ENCODE data around the gene PDIA5. TPM values are rescaled to one million over a fixed set of nuclear protein-coding genes. Genes with fewer than 3 reads are reported as not detected.

The PDIA5 gene
- total and polyA plus RNA-seq, 2 of the 4 experiments (the other 2 are of a cell fraction) = 19.4 to 42.0 TPM

DNA sequence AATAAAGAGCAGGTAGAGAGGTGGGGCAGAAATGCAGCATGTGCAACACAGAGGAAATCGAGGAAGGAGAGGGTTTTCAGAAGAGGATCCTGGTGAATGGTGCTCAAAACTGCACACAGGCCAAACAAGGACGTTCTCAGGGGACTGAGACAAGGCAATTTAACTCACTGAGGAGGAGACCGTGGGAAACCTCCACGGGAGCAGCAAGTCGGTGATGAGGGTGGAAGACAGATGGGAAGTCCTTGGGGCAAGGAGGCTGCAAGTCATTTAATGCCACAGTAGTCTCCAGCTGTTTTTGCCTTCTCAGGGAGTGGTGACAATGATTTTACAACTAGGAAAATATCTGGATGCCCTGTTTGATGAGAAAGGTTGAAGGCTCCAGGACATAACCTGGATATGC is 11.5 kb upstream of the PDIA5 start:
- no peak overlapping the region for H3K4me3 ChIP-seq (ENCODE audit: insufficient read depth, low read depth, low read length)
- no peak overlapping the region for H2BK5ac ChIP-seq (ENCODE audit: low read depth, low read length, poor library complexity, severe bottlenecking)
- H4K5ac ChIP-seq (ENCODE audit: low read depth, low read length) = no peak overlapping the region
- no peak overlapping the region for H4K8ac ChIP-seq (ENCODE audit: low read depth in 2 of 2, low read length in 2 of 2)
- H3K9me1 ChIP-seq (ENCODE audit: insufficient read depth, low read length) = peaks cover 3% of the 10 kb centered on the region; the same call in 1 of the 2 replicates
- no peak overlapping the region for H2BK15ac ChIP-seq (ENCODE audit: low read depth, low read length)
- H2AFZ ChIP-seq (replicated peaks; ENCODE audit: low read length, poor library complexity) = no peak overlapping the region
- dilution Hi-C loops (cut with HindIII; ENCODE audit: low sequenced_read_pairs, unreplicated experiment) = no loop called here
- no peaks in the 10 kb centered on the region for H4K20me1 ChIP-seq (ENCODE audit: insufficient read depth, low read length)
- ChIA-PET CTCF (interaction anchor here (1.6 kb wide), 1 partner anchor 10 kb away, joined by 3 read pairs; no protein-coding TSS in a partner anchor), POLR2A (ENCODE audit: unreplicated experiment) (no interaction called here)
- no peak overlapping the region for H3K4me2 ChIP-seq (ENCODE audit: low read depth, low read length)
- no peaks in the 10 kb centered on the region for H3K9me3 ChIP-seq (ENCODE audit: control insufficient read depth, insufficient read depth, low read length)
- H3K14ac ChIP-seq (replicated peaks; ENCODE audit: low read depth, low read length) = no peak overlapping the region
- no peak overlapping the region for H2BK20ac ChIP-seq (ENCODE audit: low read depth, low read length)
- no peaks in the 10 kb centered on the region for H3K4me1 ChIP-seq (ENCODE audit: control insufficient read depth, insufficient read depth, low read length)
- H3K56ac ChIP-seq (ENCODE audit: extremely low read depth, insufficient read depth, low read length) = no peak overlapping the region
- no peaks in the 10 kb centered on the region for H3K79me1 ChIP-seq (ENCODE audit: low read depth in 1 of 2, low read length in 2 of 2)
- H4K91ac ChIP-seq (ENCODE audit: insufficient read depth, low read depth, low read length) = no peak overlapping the region
- no peaks in the 10 kb centered on the region for H3K36me3 ChIP-seq (ENCODE audit: control insufficient read depth, insufficient read depth, low read length)
- TF ChIP-seq SMC3 (IDR thresholded peaks at IDR 0.05; ENCODE audit: low read depth, low read length) (no peak), RAD21 (IDR thresholded peaks at IDR 0.05; ENCODE audit: low read length) (no peak), MXI1 (IDR thresholded peaks at IDR 0.05; ENCODE audit: borderline replicate concordance, low read depth, low read length) (no peak), POLR2A (IDR thresholded peaks at IDR 0.05; ENCODE audit: low read depth, low read length) (no peak), RFX5 (IDR thresholded peaks at IDR 0.05; ENCODE audit: low read depth, low read length) (no peak), CHD1 (IDR thresholded peaks at IDR 0.05; ENCODE audit: low read depth, low read length) (no peak)
- TF ChIP-seq, protein P1, sequence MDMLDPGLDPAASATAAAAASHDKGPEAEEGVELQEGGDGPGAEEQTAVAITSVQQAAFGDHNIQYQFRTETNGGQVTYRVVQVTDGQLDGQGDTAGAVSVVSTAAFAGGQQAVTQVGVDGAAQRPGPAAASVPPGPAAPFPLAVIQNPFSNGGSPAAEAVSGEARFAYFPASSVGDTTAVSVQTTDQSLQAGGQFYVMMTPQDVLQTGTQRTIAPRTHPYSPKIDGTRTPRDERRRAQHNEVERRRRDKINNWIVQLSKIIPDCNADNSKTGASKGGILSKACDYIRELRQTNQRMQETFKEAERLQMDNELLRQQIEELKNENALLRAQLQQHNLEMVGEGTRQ (IDR thresholded peaks at IDR 0.05; ENCODE audit: low read depth, low read length) = no peak
- no peak overlapping the region for H3K4ac ChIP-seq (ENCODE audit: low read depth, low read length)
- H2BK120ac ChIP-seq (ENCODE audit: low read depth, low read length) = no peak overlapping the region
- no peak overlapping the region for H2AK9ac ChIP-seq (replicated peaks; ENCODE audit: low read depth, low read length, poor library complexity)
- ATAC-seq (ENCODE audit: low read depth) (no peak), DNase-seq (no peak)
- no peak overlapping the region for H3K27ac ChIP-seq (ENCODE audit: insufficient read depth, low read length)
- in situ Hi-C loops (cut with MboI; ENCODE audit: low sequenced_read_pairs) = no loop called here
- H3K23ac ChIP-seq (ENCODE audit: low read depth, low read length) = no peak overlapping the region
- 100% methylated on average over 1 of the region's 5 CpGs; no CpG with 5 or more reads in 1 of the 2 experiments for WGBS, 2 experiments (ENCODE audit: extremely low coverage in 2 of 2, insufficient read length in 1 of 2)
- no peak overlapping the region for H2AK5ac ChIP-seq (ENCODE audit: low read depth, low read length)
- no TSS peak for BruUV-seq (replicated peaks)
- intact Hi-C loops (cut with micrococcal nuclease) = no loop called here
- peaks cover 28% of the 10 kb centered on the region for H3K27me3 ChIP-seq (ENCODE audit: control insufficient read depth, insufficient read depth, low read length)
- H3K18ac ChIP-seq (ENCODE audit: low read depth, low read length) = no peak overlapping the region
- no peak overlapping the region for H3K9ac ChIP-seq (ENCODE audit: low read depth, low read length)
